Gastroesophageal sphincter (tissue), 4 donors: Measurements from ENCODE around the gene SSUH2. TPM values are rescaled to one million over a fixed set of nuclear protein-coding genes. Genes with fewer than 3 reads are reported as not detected.

ENCODE experiments used
- ATAC-seq: fragments of 150-250 bp; one replicate; pipeline ENCODE4 v1.9.1; 2016; ENCODE audit warnings: mild to moderate bottlenecking, moderate library complexity
- H3K27ac ChIP-seq, 4 donors: fragments of 200-600 bp; sonication (generic) in 3 of 4; 1 replicate in 3 of 4; 2 replicates in 1 of 4; pipeline ENCODE4 v1.5.1; 2016 to 2019
- H3K27me3 ChIP-seq: fragments of 200-600 bp; sonication (generic); one replicate; pipeline ENCODE4 v1.5.1; 2019
- H3K36me3 ChIP-seq, 2 donors: fragments of 200-600 bp; sonication (generic); one replicate each; pipeline ENCODE4 v1.5.1; 2019; ENCODE audit warnings: control low read depth in 1 of 2
- H3K4me1 ChIP-seq, 3 donors: fragments of 200-600 bp; sonication (generic); 1 replicate in 2 of 3; 2 replicates in 1 of 3; pipeline ENCODE4 v1.5.1; 2016 to 2019; ENCODE audit warnings: control low read depth in 2 of 3
- H3K4me3 ChIP-seq, 2 donors: fragments of 200-600 bp; sonication (generic); one replicate each; pipeline ENCODE4 v1.5.1; 2019; ENCODE audit warnings: mild to moderate bottlenecking in 1 of 2, moderate library complexity in 1 of 2
- H3K9me3 ChIP-seq, 3 donors: fragments of 200-600 bp; sonication (generic); one replicate each; pipeline ENCODE4 v1.5.1; 2017 to 2019; ENCODE audit warnings: control low read depth in 2 of 3
- CTCF ChIP-seq, 4 experiments: fragments of 200-600 bp in 2 of 4; fragments of 450-650 bp in 2 of 4; sonication (generic) in 1 of 4; IDR thresholded peaks; one replicate each; pipeline ENCODE4 v1.5.1; 2017 to 2019; ENCODE audit warnings: antibody characterized with exemption in 4 of 4, mild to moderate bottlenecking in 2 of 4, moderate library complexity in 2 of 4
- EP300 ChIP-seq: sonication (generic); formaldehyde crosslinking; IDR thresholded peaks from one replicate; pipeline ENCODE4 v1.6.1; 2017; ENCODE audit warnings: antibody characterized with exemption, mild to moderate bottlenecking
- POLR2A ChIP-seq, 2 donors: fragments of 450-650 bp; IDR thresholded peaks; one replicate each; pipeline ENCODE4 v1.6.1; 2017; ENCODE audit warnings: antibody characterized with exemption in 2 of 2, mild to moderate bottlenecking in 2 of 2, moderate library complexity in 1 of 2
- POLR2AphosphoS5 ChIP-seq: sonication (generic); formaldehyde crosslinking; IDR thresholded peaks from one replicate; pipeline ENCODE4 v1.6.1; 2017; ENCODE audit warnings: antibody characterized with exemption
- WGBS, 2 donors: methylation state at CpG; one replicate each; pipeline ENCODE4 v1.1.5; 2018; ENCODE audit warnings: low coverage in 1 of 2; 5-methylcytosine and 5-hydroxymethylcytosine counted together
- total RNA-seq, 4 donors: library from RNA; depleted of rRNA; stranded (reverse); fragments of >200 nt; gene quantifications; one replicate each; pipeline ENCODE4 v1.1.0, GENCODE V29; 2016

The SSUH2 gene
- total RNA-seq, 4 donors from 2014 or later = 0.27 to 3.8 TPM; not detected in 2

GRCh38 chr3:8596321-8597218 lies 48.0 kb downstream of the SSUH2 start:
- Histone ChIP-seq H3K4me1 (no peaks in the 10 kb centered on the region), H3K9me3 (no peaks in the 10 kb centered on the region), H3K36me3 (no peaks in the 10 kb centered on the region), H3K4me3 (no peak overlapping the region), H3K27ac (no peak overlapping the region), H3K27me3 (no peaks in the 10 kb centered on the region)
- ATAC-seq = no peak
- TF ChIP-seq CTCF (IDR thresholded peaks at IDR 0.05) = no peak
- no peak for TF ChIP-seq EP300
- TF ChIP-seq POLR2A (IDR thresholded peaks at IDR 0.05) = no peak
- TF ChIP-seq POLR2AphosphoS5 = no peak
- WGBS, 2 donors = 78 to 90% methylated on average over 4 to 12 of the region's 18 CpGs

DNA sequence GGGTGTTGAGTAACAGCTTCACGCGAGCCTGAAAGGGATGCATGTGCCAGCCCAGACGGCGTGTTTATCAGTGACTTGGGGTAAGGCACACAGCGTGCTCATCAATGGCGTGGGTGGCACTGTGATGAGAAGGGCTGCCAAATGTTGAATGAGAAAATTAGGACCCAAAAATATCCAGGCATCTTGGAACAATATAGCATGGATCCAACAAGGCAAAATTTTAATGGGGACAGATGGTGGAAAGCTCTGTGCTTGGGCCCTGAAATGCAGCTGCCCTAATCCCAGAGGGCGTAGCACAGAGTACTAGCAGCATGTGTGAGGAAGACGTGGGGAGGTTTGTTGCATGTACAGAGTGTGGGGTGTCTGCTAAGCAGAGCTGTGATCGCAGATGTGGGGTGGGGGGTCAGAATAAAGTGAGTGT lies 48.9 kb downstream of the SSUH2 start:
- no peak for TF ChIP-seq POLR2AphosphoS5
- no peak for TF ChIP-seq CTCF (IDR thresholded peaks at IDR 0.05)
- no peak for TF ChIP-seq EP300
- TF ChIP-seq POLR2A (IDR thresholded peaks at IDR 0.05) = no peak
- Histone ChIP-seq H3K4me3 (no peak overlapping the region), H3K36me3 (no peaks in the 10 kb centered on the region), H3K27me3 (no peaks in the 10 kb centered on the region), H3K4me1 (no peaks in the 10 kb centered on the region), H3K9me3 (no peaks in the 10 kb centered on the region), H3K27ac (no peak overlapping the region)
- ATAC-seq = no peak
- WGBS, 2 donors = 89 to 91% methylated on average over 3 to 8 of the region's 9 CpGs

DNA sequence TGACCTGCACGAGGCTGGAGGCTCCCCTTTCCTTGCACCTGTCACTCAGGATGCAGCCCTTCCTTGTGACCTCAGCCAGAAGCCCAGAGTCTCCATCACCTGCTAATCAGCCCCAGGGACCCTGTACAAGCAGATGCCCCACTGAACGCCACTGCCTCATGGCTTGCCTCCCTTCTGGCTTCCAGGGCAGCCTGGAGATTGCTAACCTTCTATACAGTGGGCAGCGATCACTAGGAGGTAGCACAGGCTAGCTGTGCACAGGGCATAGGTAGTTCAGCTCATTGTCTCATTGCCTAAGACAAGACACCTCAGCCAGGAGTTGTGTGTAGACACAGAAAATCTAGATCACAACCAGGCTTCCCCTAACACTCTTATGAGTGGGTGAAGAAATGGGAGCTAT lies 49.3 kb downstream of the SSUH2 start:
- no peaks in the 10 kb centered on the region for H3K27me3 ChIP-seq
- no peaks in the 10 kb centered on the region for H3K36me3 ChIP-seq
- H3K9me3 ChIP-seq = no peaks in the 10 kb centered on the region
- H3K27ac ChIP-seq = no peak overlapping the region
- TF ChIP-seq EP300 (no peak), POLR2A (IDR thresholded peaks at IDR 0.05) (no peak), CTCF (IDR thresholded peaks at IDR 0.05) (no peak), POLR2AphosphoS5 (no peak)
- ATAC-seq = no peak
- no peaks in the 10 kb centered on the region for H3K4me1 ChIP-seq
- H3K4me3 ChIP-seq = no peak overlapping the region
- WGBS, 2 donors = 88% methylated on average over 1 of the region's 3 CpGs; no CpG with 5 or more reads in 1 of the 2 donors

DNA sequence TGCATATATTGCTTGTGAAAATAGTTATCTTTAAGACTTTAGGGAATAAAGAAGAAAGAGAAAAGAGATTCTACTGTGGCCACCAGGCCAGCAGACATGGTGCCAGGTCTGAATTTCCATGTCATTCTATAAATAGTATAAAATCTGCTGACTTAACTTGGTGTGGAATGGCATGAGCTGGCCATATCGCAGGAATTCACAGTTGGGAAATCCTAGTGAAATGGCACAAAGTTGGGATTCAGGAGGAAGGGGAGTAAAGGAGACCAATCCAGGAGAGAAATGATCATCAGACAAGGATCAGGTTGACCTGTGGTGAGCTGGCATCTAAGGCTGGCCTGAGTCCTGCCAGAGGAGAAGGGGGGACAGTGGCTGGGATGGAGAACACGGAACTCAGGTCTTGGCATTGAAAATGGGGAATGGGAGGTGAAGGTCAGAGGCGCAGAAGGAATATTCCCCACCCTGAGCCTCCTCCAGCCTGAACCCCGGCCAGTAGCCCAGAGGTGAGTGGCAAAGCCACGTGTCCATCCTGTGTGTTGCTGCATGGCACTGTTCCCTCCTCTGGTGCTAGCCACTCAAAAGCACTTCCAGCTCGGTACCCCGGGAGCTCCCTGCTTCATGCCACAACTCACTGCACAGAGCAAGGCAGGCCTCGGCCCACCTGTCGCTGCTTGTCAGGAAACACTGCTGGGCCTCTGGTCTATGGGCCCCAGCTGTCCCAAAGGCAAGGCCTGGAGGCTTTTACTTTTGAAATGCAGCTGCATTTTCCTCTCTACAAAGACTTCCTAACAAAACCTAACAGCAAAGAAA lies 51.4 kb downstream of the SSUH2 start:
- Histone ChIP-seq H3K36me3 (no peaks in the 10 kb centered on the region), H3K4me1 (no peaks in the 10 kb centered on the region), H3K27ac (no peak overlapping the region), H3K9me3 (no peaks in the 10 kb centered on the region), H3K27me3 (no peaks in the 10 kb centered on the region), H3K4me3 (no peak overlapping the region)
- 74 to 78% methylated on average over 6 of the region's 9 CpGs for WGBS, 2 donors
- ATAC-seq = peak; percentile 26
- no peak for TF ChIP-seq EP300
- peak; percentile 41 for TF ChIP-seq POLR2AphosphoS5

DNA sequence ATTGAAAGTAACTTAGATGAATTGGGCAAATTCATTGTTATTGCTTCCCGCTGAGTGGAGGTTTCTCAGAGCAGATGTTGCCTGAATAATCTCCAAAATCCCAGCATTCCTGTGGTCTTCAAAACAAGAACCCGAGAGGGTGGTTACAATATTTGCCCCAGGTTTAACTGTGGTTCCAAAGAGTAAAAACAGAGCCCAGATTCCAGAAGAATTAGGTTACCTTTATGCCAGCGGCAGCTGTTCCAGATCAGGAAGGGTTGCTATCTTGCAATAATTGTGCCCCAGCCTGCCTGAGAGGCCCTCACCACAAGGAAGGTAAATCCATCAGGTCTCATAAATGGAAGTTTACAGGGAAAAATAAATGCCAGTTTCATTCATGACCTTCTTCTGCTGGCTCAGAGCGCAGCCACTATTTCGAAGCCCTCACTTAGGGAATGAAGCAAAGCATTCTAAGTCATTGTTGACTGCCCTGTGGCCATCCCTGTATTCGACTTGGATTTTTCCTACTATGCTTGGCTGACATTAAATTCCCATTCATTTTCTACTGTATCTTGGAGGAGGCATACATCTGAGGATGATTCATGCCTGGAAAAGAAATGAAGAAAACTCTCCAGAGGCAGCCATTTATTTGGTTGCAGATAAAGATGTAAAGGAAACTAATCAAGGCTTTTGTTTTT lies 54.6 kb downstream of the SSUH2 start:
- Histone ChIP-seq H3K27me3 (no peaks in the 10 kb centered on the region), H3K36me3 (no peaks in the 10 kb centered on the region), H3K27ac (no peak overlapping the region), H3K4me3 (no peak overlapping the region), H3K4me1 (no peaks in the 10 kb centered on the region), H3K9me3 (no peaks in the 10 kb centered on the region)
- TF ChIP-seq CTCF (IDR thresholded peaks at IDR 0.05) (no peak), EP300 (no peak), POLR2A (IDR thresholded peaks at IDR 0.05) (no peak), POLR2AphosphoS5 (no peak)
- no peak for ATAC-seq
- 45 to 50% methylated on average over 2 to 5 of the region's 6 CpGs for WGBS, 2 donors
